GM20431 (cell line): Measurements from ENCODE around the gene ATP6V1B1.

Experiments
- in situ Hi-C: fragments of 300-500 bp; cut with MseI, MboI; formaldehyde crosslinking; loops from one replicate; pipeline ENCODE4 v1.15.0; 2020; ENCODE audit warnings: low sequenced_read_pairs; ENCODE audit not compliant: unreplicated experiment

Gene ATP6V1B1

GRCh38 chr2:70922235-70923234 is 13.2 kb upstream of the ATP6V1B1 start:
- in situ Hi-C loops: no loop called here

GRCh38 chr2:70923378-70924015 is 12.2 kb upstream of the ATP6V1B1 start:
- in situ Hi-C loops: no loop called here

DNA sequence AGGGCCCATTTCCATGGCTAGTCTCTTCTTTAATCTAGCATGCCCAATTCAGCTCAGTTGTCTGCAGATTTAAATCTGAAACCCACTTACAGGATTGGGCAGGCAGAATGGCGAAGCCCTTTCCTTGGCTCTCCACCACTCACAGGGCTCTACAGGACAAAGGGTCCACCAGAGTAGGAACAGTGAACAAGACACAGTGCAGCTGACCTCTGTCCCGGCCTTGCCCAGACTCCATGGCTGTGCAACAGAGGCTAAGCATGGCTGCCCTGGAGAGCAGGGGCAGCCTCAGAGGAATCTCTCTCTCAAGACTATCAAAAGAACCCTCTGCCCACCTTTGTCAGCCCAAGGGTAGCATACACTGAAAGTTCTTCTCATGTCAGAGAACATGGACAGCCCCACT is 9.7 kb upstream of the ATP6V1B1 start:
- in situ Hi-C loops: no loop called here

DNA sequence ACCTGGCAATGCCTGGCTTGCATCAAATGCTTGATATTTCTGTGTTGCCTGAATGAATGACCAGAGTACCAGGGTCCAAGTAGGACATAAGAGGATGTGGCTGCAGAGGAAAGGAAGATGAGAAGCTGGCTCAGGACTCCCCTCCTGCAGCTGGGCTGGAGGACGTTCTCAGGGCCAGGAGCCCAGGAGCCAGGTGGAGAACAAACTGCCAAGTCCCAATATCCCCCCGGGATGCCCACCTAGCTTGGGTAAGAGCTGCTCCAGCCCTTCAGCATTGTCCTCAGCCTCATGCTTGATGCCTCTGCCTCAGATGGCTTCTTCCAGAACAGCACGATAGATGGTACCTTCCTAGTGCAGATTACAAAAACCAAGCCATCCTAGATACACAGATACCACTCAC is 8.6 kb upstream of the ATP6V1B1 start:
- in situ Hi-C loops: no loop called here

DNA sequence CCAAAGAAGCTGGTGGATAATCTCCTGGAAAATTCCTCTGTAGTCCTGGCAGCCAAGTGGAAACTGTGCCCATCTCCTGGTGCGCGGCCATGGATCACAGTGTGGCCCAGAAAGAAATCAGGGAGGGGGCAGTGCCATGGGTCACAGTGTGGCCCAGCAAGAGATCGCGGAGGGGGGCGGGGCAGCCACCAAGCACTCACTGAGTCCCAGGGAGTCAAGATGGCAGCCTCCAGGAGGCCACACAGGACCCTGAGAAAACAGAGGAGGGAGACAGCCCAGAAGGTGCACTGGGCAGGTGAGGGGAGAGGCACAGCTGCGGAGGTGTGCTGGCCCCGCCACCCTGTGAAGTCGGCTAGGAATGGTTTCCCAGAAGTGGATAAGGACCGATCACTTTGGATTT is 8.1 kb upstream of the ATP6V1B1 start:
- in situ Hi-C loops: no loop called here

- in situ Hi-C loops: no loop called here
These were observed 7.3 kb upstream of the ATP6V1B1 start for GRCh38 chr2:70928366-70928765.

- in situ Hi-C loops: no loop called here
These were observed 5.0 kb upstream of the ATP6V1B1 start for GRCh38 chr2:70930371-70931329.

GRCh38 chr2:70931376-70932000 is 4.2 kb upstream of the ATP6V1B1 start:
- in situ Hi-C loops: no loop called here

GRCh38 chr2:70932631-70933230 is 3.0 kb upstream of the ATP6V1B1 start:
- in situ Hi-C loops: no loop called here

GRCh38 chr2:70934981-70935380 is 719 bp upstream of the ATP6V1B1 start:
- in situ Hi-C loops: no loop called here

GRCh38 chr2:70936165-70936978 is 672 bp downstream of the ATP6V1B1 start:
- in situ Hi-C loops: no loop called here

DNA sequence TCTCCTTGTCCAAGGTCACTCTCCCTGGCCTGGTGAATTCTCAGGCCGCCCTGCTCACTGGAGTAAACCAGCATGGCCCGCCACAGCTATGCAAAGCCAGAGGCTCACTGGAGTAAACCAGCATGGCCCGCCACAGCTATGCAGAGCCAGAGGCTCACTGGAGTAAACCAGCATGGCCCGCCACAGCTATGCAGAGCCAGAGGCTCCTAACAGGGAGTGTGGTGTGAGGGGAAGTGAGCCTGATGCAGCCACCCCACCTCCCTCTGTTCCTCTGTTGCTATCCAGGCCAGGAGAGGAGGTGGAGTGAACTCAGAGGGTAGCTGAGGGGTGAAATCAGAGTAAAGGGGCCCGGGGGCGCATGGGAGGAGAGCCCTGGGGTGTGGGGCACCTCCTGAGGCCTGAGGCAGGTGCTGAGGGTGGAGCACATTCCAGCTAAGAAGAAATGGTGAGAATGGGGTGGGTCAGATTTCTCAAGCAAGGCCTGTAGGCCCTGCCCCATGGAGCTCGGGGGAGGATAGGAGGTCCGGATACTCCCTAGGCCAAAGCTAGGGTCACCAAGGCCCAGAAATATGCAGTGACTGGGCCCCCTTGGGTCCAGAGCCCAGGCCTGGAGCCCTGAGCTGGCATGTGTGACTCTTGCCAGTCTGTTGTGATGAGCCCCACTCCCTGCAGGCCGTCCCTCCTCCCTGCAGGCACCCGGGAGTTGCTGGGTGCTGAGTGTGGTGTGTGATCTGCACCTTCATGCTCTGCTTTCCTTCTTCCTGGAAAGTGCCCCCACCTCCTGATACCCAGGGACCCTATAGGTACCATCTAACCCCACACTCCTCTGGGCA is 1.5 kb downstream of the ATP6V1B1 start:
- in situ Hi-C loops: no loop called here

GRCh38 chr2:70937866-70938585 is 2.3 kb downstream of the ATP6V1B1 start:
- in situ Hi-C loops: no loop called here

GRCh38 chr2:70938586-70938950 is 2.9 kb downstream of the ATP6V1B1 start:
- in situ Hi-C loops: no loop called here

DNA sequence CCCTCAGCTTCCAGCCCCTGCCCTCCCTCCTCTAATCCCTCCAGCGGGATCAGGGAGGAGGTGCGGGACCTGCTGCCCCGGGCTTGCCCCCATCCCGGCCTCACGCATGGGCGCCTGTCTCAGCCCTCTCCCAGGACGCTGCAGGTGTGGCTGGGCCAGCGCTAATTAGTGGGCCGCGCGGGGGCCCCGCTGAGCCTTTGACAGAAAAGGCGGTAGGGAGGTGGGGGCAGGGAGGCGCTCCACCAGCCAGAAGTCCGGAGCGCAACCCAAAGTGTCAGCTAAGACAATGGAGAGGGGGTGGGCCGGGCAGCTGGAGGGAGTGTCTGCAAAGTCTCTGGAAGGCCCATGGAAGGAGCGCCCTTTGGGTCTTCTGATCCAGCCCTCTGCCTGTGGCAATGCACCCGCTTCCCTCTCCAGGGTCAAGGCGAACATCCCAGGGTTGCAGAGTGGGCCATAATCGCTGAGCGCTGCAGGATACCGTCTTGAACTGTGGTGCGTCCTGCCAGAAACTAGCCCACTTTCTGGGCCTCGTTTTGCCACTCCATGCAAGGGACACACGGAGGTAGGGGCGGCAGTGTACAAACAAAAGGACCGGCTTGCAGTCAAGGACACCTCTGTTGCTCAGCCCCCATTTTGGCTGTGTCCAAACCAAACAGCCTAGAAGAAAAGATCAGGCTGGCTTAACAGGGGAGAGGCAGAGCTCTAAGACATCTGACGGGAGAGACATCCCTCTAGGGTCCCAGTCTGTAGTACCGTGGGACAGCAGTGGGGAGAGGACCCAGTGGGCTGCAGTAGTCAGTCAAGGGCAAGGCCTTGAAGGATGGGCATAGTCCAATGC is 3.5 kb downstream of the ATP6V1B1 start:
- in situ Hi-C loops: no loop called here

GRCh38 chr2:70939839-70940580 is 4.3 kb downstream of the ATP6V1B1 start:
- in situ Hi-C loops: no loop called here
